Immature natural killer cell (primary cell): Measurements from ENCODE around the gene LUC7L. TPM values are rescaled to one million over a fixed set of nuclear protein-coding genes. Genes with fewer than 3 reads are reported as not detected.
"Not testable (repeated sequence)": the region's sequence is repeated elsewhere in the genome, so short reads cannot be mapped to it uniquely, and the experiment has no call there.

Source experiments
- DNase-seq, 3 donors: peaks; one replicate each; pipeline ENCODE4 v3.0.0; 2022; ENCODE audit warnings: mixed read lengths in 1 of 3
- H3K27ac Mint-ChIP-seq, 6 donors: one replicate each; pipeline ENCODE4 v1.8.0; 2020; ENCODE audit warnings: mixed read lengths in 6 of 6, mild to moderate bottlenecking in 5 of 6, inconsistent platforms in 4 of 6, moderate library complexity in 3 of 6
- H3K27me3 Mint-ChIP-seq, 3 donors: one replicate each; pipeline ENCODE4 v1.8.0; 2020 to 2021; ENCODE audit warnings: low read depth in 3 of 3, mild to moderate bottlenecking in 3 of 3, mixed read lengths in 3 of 3, moderate library complexity in 3 of 3, inconsistent platforms in 1 of 3
- H3K36me3 Mint-ChIP-seq, 3 donors: one replicate each; pipeline ENCODE4 v1.8.0; 2020; ENCODE audit warnings: mixed read lengths in 3 of 3, inconsistent platforms in 2 of 3, mild to moderate bottlenecking in 2 of 3
- H3K4me1 Mint-ChIP-seq, 2 donors: one replicate each; pipeline ENCODE4 v1.8.0; 2020; ENCODE audit warnings: inconsistent platforms in 2 of 2, mild to moderate bottlenecking in 2 of 2, mixed read lengths in 2 of 2, moderate library complexity in 1 of 2
- H3K4me3 Mint-ChIP-seq, 5 donors: one replicate each; pipeline ENCODE4 v1.8.0; 2020; ENCODE audit warnings: mild to moderate bottlenecking in 5 of 5, mixed read lengths in 5 of 5, inconsistent platforms in 3 of 5, moderate library complexity in 3 of 5
- H3K9me3 Mint-ChIP-seq, 6 donors: one replicate each; pipeline ENCODE4 v1.8.0; 2020; ENCODE audit warnings: mild to moderate bottlenecking in 6 of 6, mixed read lengths in 6 of 6, inconsistent platforms in 4 of 6, moderate library complexity in 3 of 6
- polyA plus RNA-seq, 3 donors: library from polyadenylated mRNA; unstranded; fragments of 300-500 nt; fragmentation: Illumina TruSeq; gene quantifications; one replicate each; pipeline ENCODE4 v1.2.3, GENCODE V29; 2021

Gene LUC7L
- polyA plus RNA-seq, 3 donors from 2014 or later, result 4.5 to 15.0 (median 10.4) TPM

- DNase-seq, result no peak
- Mint-ChIP-seq H3K9me3 (no peaks in the 10 kb centered on the region), H3K36me3 (no peaks in the 10 kb centered on the region), H3K4me3 (peak overlapping the region; percentile 77 to 87 (median 79)), H3K27ac (peak overlapping the region in 3 of 6 donors; percentile 46 to 67 (median 55)), H3K4me1 (peaks cover 6 to 9% of the 10 kb centered on the region in 2 donors), H3K27me3 (peaks cover 6 to 17% (median 8%) of the 10 kb centered on the region in 3 donors)
Measured at GRCh38 chr16:155031-155398, 74.2 kb downstream of the LUC7L start.

GRCh38 chr16:154217-155030, 74.8 kb downstream of the LUC7L start:
- peak overlapping the region; percentile 77 to 87 (median 79) for H3K4me3 Mint-ChIP-seq
- peaks cover 6 to 17% (median 8%) of the 10 kb centered on the region in 3 donors for H3K27me3 Mint-ChIP-seq
- no peaks in the 10 kb centered on the region for H3K36me3 Mint-ChIP-seq
- peaks cover 6 to 9% of the 10 kb centered on the region in 2 donors for H3K4me1 Mint-ChIP-seq
- H3K9me3 Mint-ChIP-seq, result no peaks in the 10 kb centered on the region
- H3K27ac Mint-ChIP-seq, result peak overlapping the region in 3 of 6 donors; percentile 55 to 76 (median 67)
- peak in 1 of 3 donors; percentile 23 for DNase-seq

- H3K4me3 Mint-ChIP-seq, H3K9me3 Mint-ChIP-seq, H3K27ac Mint-ChIP-seq, H3K36me3 Mint-ChIP-seq, H3K4me1 Mint-ChIP-seq, DNase-seq: not testable (repeated sequence)
- H3K27me3 Mint-ChIP-seq, result peaks cover 6 to 17% (median 8%) of the 10 kb centered on the region in 3 donors
Measured at GRCh38 chr16:153550-154216, 75.6 kb downstream of the LUC7L start.

GRCh38 chr16:153129-153521, 76.1 kb downstream of the LUC7L start:
- not testable (repeated sequence) for DNase-seq, H3K27ac Mint-ChIP-seq, H3K9me3 Mint-ChIP-seq, H3K36me3 Mint-ChIP-seq, H3K4me1 Mint-ChIP-seq
- peak overlapping the region in 2 of 5 donors; percentile 21 to 56 for H3K4me3 Mint-ChIP-seq
- H3K27me3 Mint-ChIP-seq, result peaks cover 4 to 17% (median 8%) of the 10 kb centered on the region in 3 donors

GRCh38 chr16:152141-153128, 76.8 kb downstream of the LUC7L start, which contains the start of gene HBZ:
TSS of gene HBZ (plus strand) at chr16:152644. CDS start at chr16:152910, 266 bp downstream.
- H3K27ac Mint-ChIP-seq, result no peak within 1 kb of the TSS
- no peaks in the 10 kb centered on the region for H3K9me3 Mint-ChIP-seq
- H3K4me1 Mint-ChIP-seq, result peaks cover 6 to 9% of the 10 kb centered on the region in 2 donors
- H3K36me3 Mint-ChIP-seq, result no peaks in the 10 kb centered on the region
- no peak for DNase-seq
- peak within 1 kb of the TSS in 3 of 5 donors; percentile 32 to 62 (median 56) for H3K4me3 Mint-ChIP-seq
- H3K27me3 Mint-ChIP-seq, result peaks cover 4 to 15% (median 8%) of the 10 kb centered on the region in 3 donors

- H3K4me1 Mint-ChIP-seq, result no peaks in the 10 kb centered on the region
- H3K27ac Mint-ChIP-seq, result no peak overlapping the region
- no peak for DNase-seq
- no peaks in the 10 kb centered on the region for H3K9me3 Mint-ChIP-seq
- H3K27me3 Mint-ChIP-seq, result peaks cover 0 to 7% (median 2%) of the 10 kb centered on the region in 3 donors
- no peak overlapping the region for H3K4me3 Mint-ChIP-seq
- no peaks in the 10 kb centered on the region for H3K36me3 Mint-ChIP-seq
Measured at GRCh38 chr16:149024-149660, 80.1 kb downstream of the LUC7L start.

- no peak for DNase-seq
- H3K27ac Mint-ChIP-seq, result no peak overlapping the region
- no peaks in the 10 kb centered on the region for H3K36me3 Mint-ChIP-seq
- no peaks in the 10 kb centered on the region for H3K9me3 Mint-ChIP-seq
- no peaks in the 10 kb centered on the region for H3K4me1 Mint-ChIP-seq
- peaks cover 0 to 6% (median 5%) of the 10 kb centered on the region in 3 donors for H3K27me3 Mint-ChIP-seq
- no peak overlapping the region for H3K4me3 Mint-ChIP-seq
Measured at GRCh38 chr16:146646-147045, 82.6 kb downstream of the LUC7L start.

GRCh38 chr16:144797-145252, 84.4 kb downstream of the LUC7L start:
- no peaks in the 10 kb centered on the region for H3K36me3 Mint-ChIP-seq
- no peak overlapping the region for H3K27ac Mint-ChIP-seq
- no peaks in the 10 kb centered on the region for H3K9me3 Mint-ChIP-seq
- no peak overlapping the region for H3K4me3 Mint-ChIP-seq
- H3K4me1 Mint-ChIP-seq, result peaks cover 0 to 1% of the 10 kb centered on the region in 2 donors
- peaks cover 0 to 4% (median 2%) of the 10 kb centered on the region in 3 donors for H3K27me3 Mint-ChIP-seq
- DNase-seq, result no peak

- DNase-seq, result no peak
- Mint-ChIP-seq H3K27me3 (peaks cover 3 to 11% (median 9%) of the 10 kb centered on the region in 3 donors), H3K36me3 (no peaks in the 10 kb centered on the region), H3K27ac (no peak overlapping the region), H3K9me3 (no peaks in the 10 kb centered on the region), H3K4me1 (peaks cover 5 to 6% of the 10 kb centered on the region in 2 donors), H3K4me3 (no peak overlapping the region)
Measured at GRCh38 chr16:143456-143855, 85.8 kb downstream of the LUC7L start.

GRCh38 chr16:143047-143446, 86.2 kb downstream of the LUC7L start:
- Mint-ChIP-seq H3K4me1 (peaks cover 5 to 6% of the 10 kb centered on the region in 2 donors), H3K9me3 (no peaks in the 10 kb centered on the region), H3K4me3 (no peak overlapping the region), H3K27ac (no peak overlapping the region), H3K36me3 (no peaks in the 10 kb centered on the region), H3K27me3 (peaks cover 4 to 11% (median 10%) of the 10 kb centered on the region in 3 donors)
- no peak for DNase-seq

GRCh38 chr16:142405-142967, 86.8 kb downstream of the LUC7L start:
- Mint-ChIP-seq H3K4me3 (no peak overlapping the region), H3K27me3 (peaks cover 4 to 12% (median 11%) of the 10 kb centered on the region in 3 donors), H3K27ac (no peak overlapping the region)

GRCh38 chr16:140175-140857, 88.9 kb downstream of the LUC7L start:
- H3K36me3 Mint-ChIP-seq, result peaks cover 0 to 6% (median 0%) of the 10 kb centered on the region in 3 donors
- H3K27ac Mint-ChIP-seq, result peak overlapping the region in 3 of 6 donors; percentile 25 to 73 (median 60)
- H3K4me1 Mint-ChIP-seq, result peaks cover 18 to 27% of the 10 kb centered on the region in 2 donors
- no peak for DNase-seq
- peak overlapping the region in 4 of 5 donors; percentile 46 to 77 (median 68) for H3K4me3 Mint-ChIP-seq
- H3K27me3 Mint-ChIP-seq, result peaks cover 4 to 12% (median 11%) of the 10 kb centered on the region in 3 donors
- H3K9me3 Mint-ChIP-seq, result no peaks in the 10 kb centered on the region

More at GRCh38 chr16:142405-142967, 86.8 kb downstream of the LUC7L start:
- Mint-ChIP-seq H3K9me3 (no peaks in the 10 kb centered on the region), H3K4me1 (peaks cover 8 to 12% of the 10 kb centered on the region in 2 donors), H3K36me3 (no peaks in the 10 kb centered on the region)
- no peak for DNase-seq
